Neural cell (in vitro differentiated cells): Measurements from ENCODE around the gene CPSF7. TPM values are rescaled to one million over a fixed set of nuclear protein-coding genes. Genes with fewer than 3 reads are reported as not detected.

Experiments used
- H2AFZ ChIP-seq: fragments of 200-600, 300-800 bp; sonication (generic), shearing (Covaris generic); 2 replicates; pipeline ENCODE4 v1.6.0; 2014; ENCODE audit warnings: low read depth, mild to moderate bottlenecking, antibody characterized with exemption, low read length, moderate library complexity
- H3F3A ChIP-seq: fragments of 200-600 bp; shearing (Covaris generic); 2 replicates; pipeline ENCODE4 v1.6.1; 2016; ENCODE audit warnings: mild to moderate bottlenecking, moderate library complexity, mixed read lengths, antibody characterized with exemption, low read length; ENCODE audit not compliant: insufficient read depth, poor library complexity, severe bottlenecking
- H3K27ac ChIP-seq: fragments of 200-600, 300-800 bp; sonication (generic), shearing (Covaris generic); 2 replicates; pipeline ENCODE4 v1.5.1; 2014; ENCODE audit warnings: mild to moderate bottlenecking, low read length, moderate library complexity
- H3K27me3 ChIP-seq: fragments of 300-800, 200-600 bp; sonication (generic), shearing (Covaris generic); 2 replicates; pipeline ENCODE4 v1.6.0; 2014; ENCODE audit warnings: mild to moderate bottlenecking, low read depth, low read length, moderate library complexity; ENCODE audit not compliant: insufficient read depth
- H3K36me3 ChIP-seq: fragments of 300-800, 200-600 bp; sonication (generic), shearing (Covaris generic); 2 replicates; pipeline ENCODE4 v1.5.1; 2014; ENCODE audit warnings: mild to moderate bottlenecking, antibody characterized with exemption, low read length, moderate library complexity; ENCODE audit not compliant: insufficient read depth
- H3K4me2 ChIP-seq: fragments of 300-800, 200-600 bp; sonication (generic), shearing (Covaris generic); 2 replicates; pipeline ENCODE4 v1.6.0; 2014; ENCODE audit warnings: mild to moderate bottlenecking, low read length
- H3K4me3 ChIP-seq: fragments of 300-800, 200-600 bp; sonication (generic), shearing (Covaris generic); 2 replicates; pipeline ENCODE4 v1.5.1; 2014; ENCODE audit warnings: mild to moderate bottlenecking, low read length, moderate library complexity
- H3K79me2 ChIP-seq: fragments of 200-600 bp; shearing (Covaris generic); replicated peaks from 2 replicates; pipeline ENCODE4 v1.6.0; 2014; ENCODE audit warnings: mild to moderate bottlenecking, low read length, moderate library complexity; ENCODE audit not compliant: insufficient read depth
- H3K9ac ChIP-seq: fragments of 300-800, 200-600 bp; sonication (generic), shearing (Covaris generic); 2 replicates; pipeline ENCODE4 v1.6.1; 2016; ENCODE audit warnings: mild to moderate bottlenecking, low read length, mixed read lengths
- H3K9me2 ChIP-seq: fragments of 200-600 bp; shearing (Covaris generic); 2 replicates; pipeline ENCODE4 v1.6.1; 2016; ENCODE audit warnings: mild to moderate bottlenecking, low read length, mixed read lengths; ENCODE audit not compliant: insufficient read depth
- H3K9me3 ChIP-seq: fragments of 200-600, 300-800 bp; sonication (generic), shearing (Covaris generic); 2 replicates; pipeline ENCODE4 v1.6.1; 2016; ENCODE audit warnings: mild to moderate bottlenecking, mixed run types, low read length, moderate library complexity, mixed read lengths
- H4K20me1 ChIP-seq: fragments of 200-600 bp; shearing (Covaris generic); 2 replicates; pipeline ENCODE4 v1.6.1; 2016; ENCODE audit warnings: mild to moderate bottlenecking, mixed run types; ENCODE audit not compliant: insufficient read depth
- EP300 ChIP-seq: fragments of 450-650 bp; conservative IDR thresholded peaks from 2 replicates; pipeline ENCODE4 v1.6.1; 2014; ENCODE audit warnings: antibody characterized with exemption, mild to moderate bottlenecking, moderate library complexity; ENCODE audit not compliant: poor library complexity, severe bottlenecking
- EZH2 ChIP-seq: fragments of 200-600, 300-800 bp; shearing (Covaris generic), sonication (generic); IDR thresholded peaks from 2 replicates; pipeline ENCODE4 v1.6.1; 2014; ENCODE audit warnings: antibody characterized with exemption, low read length, borderline replicate concordance, mild to moderate bottlenecking; ENCODE audit not compliant: insufficient read depth, poor library complexity, severe bottlenecking
- MXI1 ChIP-seq: fragments of 450-650 bp; conservative IDR thresholded peaks from 2 replicates; pipeline ENCODE4 v1.6.1; 2014; ENCODE audit warnings: antibody characterized with exemption, mild to moderate bottlenecking; ENCODE audit not compliant: poor library complexity, severe bottlenecking
- POLR2AphosphoS5 ChIP-seq: IDR thresholded peaks from 2 replicates; pipeline ENCODE4 v1.6.1; 2012
- RAD21 ChIP-seq: fragments of 450-650 bp; conservative IDR thresholded peaks from 2 replicates; pipeline ENCODE4 v1.6.1; 2014; ENCODE audit warnings: antibody characterized with exemption, mild to moderate bottlenecking, moderate library complexity
- SMC3 ChIP-seq: fragments of 450-650 bp; conservative IDR thresholded peaks from 2 replicates; pipeline ENCODE4 v1.6.1; 2014; ENCODE audit warnings: antibody characterized with exemption, mild to moderate bottlenecking, moderate library complexity; ENCODE audit not compliant: poor library complexity
- TAF1 ChIP-seq: IDR thresholded peaks from 2 replicates; pipeline ENCODE4 v1.6.1; 2012; ENCODE audit warnings: low read depth
- polyA plus RNA-seq: library from polyadenylated mRNA; depleted of rRNA; stranded (reverse); fragments of >200 nt; gene quantifications from 2 replicates; pipeline ENCODE4 v1.2.3, GENCODE V29; 2014
- TF ChIP-seq, protein P1 (sequence below): fragments of 450-650 bp; IDR thresholded peaks from 2 replicates; pipeline ENCODE4 v1.5.1; 2014; ENCODE audit warnings: antibody characterized with exemption, mild to moderate bottlenecking, moderate library complexity; ENCODE audit not compliant: poor library complexity, severe bottlenecking
- TF ChIP-seq, protein P2 (sequence below): IDR thresholded peaks from 2 replicates; pipeline ENCODE4 v1.6.1; 2012; ENCODE audit warnings: borderline replicate concordance

CPSF7 gene
- polyA plus RNA-seq, 1 donor from 2014 or later = 80.2 TPM

DNA sequence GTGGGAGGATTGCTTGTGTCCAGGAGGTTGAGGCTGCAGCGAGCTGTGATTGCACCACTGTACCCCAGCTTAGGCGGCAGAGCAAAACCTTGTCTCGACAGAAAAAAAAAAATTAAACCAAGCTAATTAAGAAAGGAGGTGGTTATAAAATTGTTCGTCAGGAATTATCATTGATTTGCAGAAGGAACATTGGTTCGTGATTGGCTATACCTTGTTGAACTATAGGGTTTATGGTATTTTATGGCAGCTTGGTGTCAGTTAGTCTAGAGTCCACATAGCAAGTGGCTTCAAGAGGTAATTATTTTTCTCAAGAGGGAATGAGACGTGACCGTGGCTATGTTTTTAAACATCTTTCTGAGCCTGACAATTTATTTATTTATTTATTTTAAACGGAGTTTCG lies 48.9 kb downstream of the CPSF7 start:
- H3K4me2 ChIP-seq = no peak overlapping the region
- H3K36me3 ChIP-seq = no peaks in the 10 kb centered on the region
- TF ChIP-seq SMC3 = no peak
- no peak for TF ChIP-seq EZH2
- TF ChIP-seq, protein P1, sequence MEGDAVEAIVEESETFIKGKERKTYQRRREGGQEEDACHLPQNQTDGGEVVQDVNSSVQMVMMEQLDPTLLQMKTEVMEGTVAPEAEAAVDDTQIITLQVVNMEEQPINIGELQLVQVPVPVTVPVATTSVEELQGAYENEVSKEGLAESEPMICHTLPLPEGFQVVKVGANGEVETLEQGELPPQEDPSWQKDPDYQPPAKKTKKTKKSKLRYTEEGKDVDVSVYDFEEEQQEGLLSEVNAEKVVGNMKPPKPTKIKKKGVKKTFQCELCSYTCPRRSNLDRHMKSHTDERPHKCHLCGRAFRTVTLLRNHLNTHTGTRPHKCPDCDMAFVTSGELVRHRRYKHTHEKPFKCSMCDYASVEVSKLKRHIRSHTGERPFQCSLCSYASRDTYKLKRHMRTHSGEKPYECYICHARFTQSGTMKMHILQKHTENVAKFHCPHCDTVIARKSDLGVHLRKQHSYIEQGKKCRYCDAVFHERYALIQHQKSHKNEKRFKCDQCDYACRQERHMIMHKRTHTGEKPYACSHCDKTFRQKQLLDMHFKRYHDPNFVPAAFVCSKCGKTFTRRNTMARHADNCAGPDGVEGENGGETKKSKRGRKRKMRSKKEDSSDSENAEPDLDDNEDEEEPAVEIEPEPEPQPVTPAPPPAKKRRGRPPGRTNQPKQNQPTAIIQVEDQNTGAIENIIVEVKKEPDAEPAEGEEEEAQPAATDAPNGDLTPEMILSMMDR = no peak
- no peak for TF ChIP-seq EP300
- no peak for TF ChIP-seq MXI1
- TF ChIP-seq RAD21 = no peak
- TF ChIP-seq, protein P2, sequence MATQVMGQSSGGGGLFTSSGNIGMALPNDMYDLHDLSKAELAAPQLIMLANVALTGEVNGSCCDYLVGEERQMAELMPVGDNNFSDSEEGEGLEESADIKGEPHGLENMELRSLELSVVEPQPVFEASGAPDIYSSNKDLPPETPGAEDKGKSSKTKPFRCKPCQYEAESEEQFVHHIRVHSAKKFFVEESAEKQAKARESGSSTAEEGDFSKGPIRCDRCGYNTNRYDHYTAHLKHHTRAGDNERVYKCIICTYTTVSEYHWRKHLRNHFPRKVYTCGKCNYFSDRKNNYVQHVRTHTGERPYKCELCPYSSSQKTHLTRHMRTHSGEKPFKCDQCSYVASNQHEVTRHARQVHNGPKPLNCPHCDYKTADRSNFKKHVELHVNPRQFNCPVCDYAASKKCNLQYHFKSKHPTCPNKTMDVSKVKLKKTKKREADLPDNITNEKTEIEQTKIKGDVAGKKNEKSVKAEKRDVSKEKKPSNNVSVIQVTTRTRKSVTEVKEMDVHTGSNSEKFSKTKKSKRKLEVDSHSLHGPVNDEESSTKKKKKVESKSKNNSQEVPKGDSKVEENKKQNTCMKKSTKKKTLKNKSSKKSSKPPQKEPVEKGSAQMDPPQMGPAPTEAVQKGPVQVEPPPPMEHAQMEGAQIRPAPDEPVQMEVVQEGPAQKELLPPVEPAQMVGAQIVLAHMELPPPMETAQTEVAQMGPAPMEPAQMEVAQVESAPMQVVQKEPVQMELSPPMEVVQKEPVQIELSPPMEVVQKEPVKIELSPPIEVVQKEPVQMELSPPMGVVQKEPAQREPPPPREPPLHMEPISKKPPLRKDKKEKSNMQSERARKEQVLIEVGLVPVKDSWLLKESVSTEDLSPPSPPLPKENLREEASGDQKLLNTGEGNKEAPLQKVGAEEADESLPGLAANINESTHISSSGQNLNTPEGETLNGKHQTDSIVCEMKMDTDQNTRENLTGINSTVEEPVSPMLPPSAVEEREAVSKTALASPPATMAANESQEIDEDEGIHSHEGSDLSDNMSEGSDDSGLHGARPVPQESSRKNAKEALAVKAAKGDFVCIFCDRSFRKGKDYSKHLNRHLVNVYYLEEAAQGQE = no peak
- no peak for TF ChIP-seq POLR2AphosphoS5
- no peak for TF ChIP-seq TAF1
- H3K79me2 ChIP-seq = no peaks in the 10 kb centered on the region
- no peak overlapping the region for H3K27ac ChIP-seq
- H2AFZ ChIP-seq = no peak overlapping the region
- no peaks in the 10 kb centered on the region for H3K27me3 ChIP-seq
- no peaks in the 10 kb centered on the region for H4K20me1 ChIP-seq
- H3F3A ChIP-seq = no peaks in the 10 kb centered on the region
- no peaks in the 10 kb centered on the region for H3K9me2 ChIP-seq
- H3K4me3 ChIP-seq = no peak overlapping the region
- no peaks in the 10 kb centered on the region for H3K9me3 ChIP-seq
- H3K9ac ChIP-seq = no peak overlapping the region

DNA sequence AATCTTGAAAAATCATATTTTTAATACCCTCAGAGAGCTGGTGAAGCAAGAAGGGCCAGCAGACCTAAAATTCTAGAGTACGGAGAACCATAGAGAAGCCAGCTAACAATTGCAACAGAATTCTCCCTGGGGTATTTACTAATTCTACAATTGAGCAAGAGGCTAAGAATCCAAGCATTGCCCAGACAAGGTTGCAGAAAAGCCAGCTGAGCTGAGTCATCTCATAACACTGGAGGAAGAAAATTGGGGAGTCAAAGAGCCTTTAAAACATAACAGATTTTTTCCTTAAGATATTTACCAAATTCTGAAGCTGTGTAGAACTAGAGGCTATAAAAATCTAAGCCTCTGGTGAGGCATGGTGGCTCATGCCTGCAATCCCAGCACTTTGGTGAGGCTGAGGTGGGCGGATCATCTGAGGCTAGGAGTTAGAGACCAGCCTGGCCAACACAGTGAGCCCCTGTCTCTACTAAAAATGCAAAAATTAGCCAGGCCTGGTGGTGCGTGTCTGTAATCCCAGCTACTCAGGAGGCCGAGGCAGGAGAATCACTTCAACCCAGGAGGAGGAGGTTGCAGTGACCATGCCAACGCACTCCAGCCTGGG lies 51.0 kb downstream of the CPSF7 start:
- no peak for TF ChIP-seq EP300
- Histone ChIP-seq H4K20me1 (no peaks in the 10 kb centered on the region), H3K79me2 (no peaks in the 10 kb centered on the region), H3K9ac (no peak overlapping the region), H2AFZ (no peak overlapping the region), H3K4me2 (no peak overlapping the region), H3F3A (no peaks in the 10 kb centered on the region), H3K9me2 (no peaks in the 10 kb centered on the region), H3K9me3 (no peaks in the 10 kb centered on the region), H3K36me3 (no peaks in the 10 kb centered on the region), H3K27ac (no peak overlapping the region), H3K4me3 (no peak overlapping the region), H3K27me3 (no peaks in the 10 kb centered on the region)
